Tibial nerve (tissue), 4 donors: Measurements from ENCODE around the gene TPPP.
"Not testable (repeated sequence)": the region's sequence is repeated elsewhere in the genome, so short reads cannot be mapped to it uniquely, and the experiment has no call there.

ENCODE experiments used
- EP300 ChIP-seq, 2 donors: sonication (generic); formaldehyde crosslinking; IDR thresholded peaks; one replicate each; pipeline ENCODE4 v1.6.1; 2017; ENCODE audit warnings: antibody characterized with exemption in 2 of 2, mild to moderate bottlenecking in 1 of 2
- POLR2A ChIP-seq, 2 donors: fragments of 450-650 bp; IDR thresholded peaks; one replicate each; pipeline ENCODE4 v1.6.1; 2017; ENCODE audit warnings: antibody characterized with exemption in 2 of 2, mild to moderate bottlenecking in 2 of 2, moderate library complexity in 2 of 2
- TF ChIP-seq, protein P1 (sequence below), 5 experiments: fragments of 200-600 bp in 3 of 5; fragments of 450-650 bp in 2 of 5; sonication (generic) in 3 of 5; IDR thresholded peaks; one replicate each; pipeline ENCODE4 v1.5.1; 2016 to 2019; ENCODE audit warnings: antibody characterized with exemption in 5 of 5, mild to moderate bottlenecking in 3 of 5, moderate library complexity in 2 of 5

- TF ChIP-seq, protein P1, sequence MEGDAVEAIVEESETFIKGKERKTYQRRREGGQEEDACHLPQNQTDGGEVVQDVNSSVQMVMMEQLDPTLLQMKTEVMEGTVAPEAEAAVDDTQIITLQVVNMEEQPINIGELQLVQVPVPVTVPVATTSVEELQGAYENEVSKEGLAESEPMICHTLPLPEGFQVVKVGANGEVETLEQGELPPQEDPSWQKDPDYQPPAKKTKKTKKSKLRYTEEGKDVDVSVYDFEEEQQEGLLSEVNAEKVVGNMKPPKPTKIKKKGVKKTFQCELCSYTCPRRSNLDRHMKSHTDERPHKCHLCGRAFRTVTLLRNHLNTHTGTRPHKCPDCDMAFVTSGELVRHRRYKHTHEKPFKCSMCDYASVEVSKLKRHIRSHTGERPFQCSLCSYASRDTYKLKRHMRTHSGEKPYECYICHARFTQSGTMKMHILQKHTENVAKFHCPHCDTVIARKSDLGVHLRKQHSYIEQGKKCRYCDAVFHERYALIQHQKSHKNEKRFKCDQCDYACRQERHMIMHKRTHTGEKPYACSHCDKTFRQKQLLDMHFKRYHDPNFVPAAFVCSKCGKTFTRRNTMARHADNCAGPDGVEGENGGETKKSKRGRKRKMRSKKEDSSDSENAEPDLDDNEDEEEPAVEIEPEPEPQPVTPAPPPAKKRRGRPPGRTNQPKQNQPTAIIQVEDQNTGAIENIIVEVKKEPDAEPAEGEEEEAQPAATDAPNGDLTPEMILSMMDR (IDR thresholded peaks at IDR 0.05), result not testable (repeated sequence)
- not testable (repeated sequence) for TF ChIP-seq POLR2A, EP300 (IDR thresholded peaks at IDR 0.05)
Observed at GRCh38 chr5:716740-717139, 23.6 kb upstream of the TPPP start.
